ENCODE results near the gene ACR. TPM values are rescaled to one million over a fixed set of nuclear protein-coding genes. Genes with fewer than 3 reads are reported as not detected.

The ACR gene
- total RNA-seq (2014; rRNA removed; shearing (Covaris generic)): 0.07 TPM in 1 of 2 replicates, not detected in the other

DNA sequence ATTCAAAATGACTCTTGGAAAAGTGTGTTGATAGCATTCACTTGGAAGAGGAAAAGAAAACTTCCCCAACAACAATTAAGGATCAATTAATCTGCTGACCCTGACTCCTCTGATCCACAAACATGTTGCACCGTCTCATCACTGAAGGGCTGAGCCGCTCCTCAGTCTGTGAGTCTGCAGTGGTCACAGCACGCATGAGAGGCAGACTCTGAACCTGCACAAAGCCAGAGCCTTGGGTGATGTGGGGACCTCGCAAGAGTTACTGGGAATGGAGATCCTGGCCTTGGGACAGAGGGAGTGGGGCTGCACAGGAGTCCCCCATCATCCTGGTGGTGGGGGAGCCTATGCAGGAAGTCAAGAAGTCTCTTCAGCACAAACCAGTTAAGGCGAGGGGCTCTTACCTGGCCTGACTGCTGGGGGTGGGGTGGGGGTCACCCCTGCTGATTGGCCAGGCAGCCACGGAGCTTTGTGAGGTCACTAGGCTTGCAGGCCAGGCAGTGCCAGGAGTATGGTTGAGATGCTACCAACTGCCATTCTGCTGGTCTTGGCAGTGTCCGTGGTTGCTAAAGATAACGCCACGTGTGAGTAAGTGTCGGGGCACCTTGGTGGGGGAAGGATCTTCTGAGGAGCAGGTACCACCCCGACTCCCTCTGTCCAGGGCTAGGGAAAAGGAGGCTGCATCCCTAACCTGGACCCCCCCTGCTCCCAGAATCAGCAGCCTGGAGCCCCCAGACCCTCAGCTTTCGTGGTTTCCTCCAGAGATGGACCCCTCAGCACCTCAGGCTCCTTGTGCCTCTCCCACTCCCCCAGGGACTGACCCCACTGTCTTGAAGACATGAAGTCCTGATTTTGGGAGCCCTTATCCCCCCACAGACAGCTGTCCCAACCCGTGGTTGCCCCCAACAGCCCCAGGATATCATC lies at the start of gene ACR:
Gene ACR, plus strand, starts transcription at position 477 of the 921 bp plus-strand sequence. Its CDS starts 32 bp downstream, at position 509.
- H3K4me3 ChIP-seq (ENCODE audit: insufficient read depth, low read depth, low read length): no peak within 1 kb of the TSS
- DNase-seq: no peak
- H3K27me3 ChIP-seq (ENCODE audit: control insufficient read depth, insufficient read depth, low read length): peaks cover 11% of the 10 kb centered on the region
- H3K36me3 ChIP-seq (replicated peaks; ENCODE audit: control insufficient read depth, insufficient read depth, low read length): no peaks in the 10 kb centered on the region

DNA sequence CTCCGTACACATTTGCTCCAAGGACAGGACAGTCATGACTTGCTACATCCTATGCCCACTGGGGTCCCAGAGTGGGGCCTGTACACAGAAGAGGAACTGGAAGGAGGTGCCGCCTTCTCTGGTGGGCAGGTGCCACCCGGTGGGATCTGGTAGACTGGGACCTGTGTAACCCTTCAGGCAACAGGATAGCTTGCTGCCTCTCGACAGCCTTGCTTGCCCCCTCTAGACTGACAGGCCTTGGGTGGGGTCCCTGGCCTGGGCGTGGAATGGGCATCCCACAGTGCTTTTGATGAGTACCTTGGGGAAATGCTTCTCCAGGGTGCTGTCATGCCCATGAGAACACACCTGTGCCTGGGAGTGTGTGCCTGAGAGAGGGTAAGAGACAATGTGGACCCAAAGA lies 49.6 kb upstream of the ACR start:
- no peak overlapping the region for H3K4me3 ChIP-seq (ENCODE audit: insufficient read depth, low read depth, low read length)
- no peaks in the 10 kb centered on the region for H3K27me3 ChIP-seq (ENCODE audit: control insufficient read depth, insufficient read depth, low read length)
- H3K36me3 ChIP-seq (replicated peaks; ENCODE audit: control insufficient read depth, insufficient read depth, low read length): no peaks in the 10 kb centered on the region
- no peak for DNase-seq

DNA sequence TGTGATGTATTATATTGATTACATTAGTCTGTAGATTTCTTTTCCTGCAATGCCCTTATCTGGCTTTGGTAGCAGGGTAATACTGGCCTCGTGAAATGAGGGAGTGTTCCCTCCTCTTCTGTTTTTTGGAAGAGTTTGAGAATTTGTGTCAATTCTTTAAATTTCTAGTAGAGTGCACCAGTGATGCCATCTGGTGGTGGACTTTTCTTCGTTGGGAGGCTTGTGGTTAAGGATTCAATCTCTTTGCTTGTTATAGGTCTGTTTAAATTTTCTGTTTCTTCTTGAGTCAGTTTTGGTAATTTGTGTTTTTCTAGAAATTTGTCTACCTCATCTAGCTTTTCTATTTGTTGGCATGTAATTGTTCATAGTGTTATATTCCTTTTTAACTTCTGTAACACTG lies 46.5 kb upstream of the ACR start:
- Histone ChIP-seq H3K4me3 (ENCODE audit: insufficient read depth, low read depth, low read length) (no peak overlapping the region), H3K36me3 (replicated peaks; ENCODE audit: control insufficient read depth, insufficient read depth, low read length) (no peaks in the 10 kb centered on the region), H3K27me3 (ENCODE audit: control insufficient read depth, insufficient read depth, low read length) (peaks cover 1% of the 10 kb centered on the region; the same call in 1 of the 2 replicates)
- DNase-seq: peak; percentile 72

DNA sequence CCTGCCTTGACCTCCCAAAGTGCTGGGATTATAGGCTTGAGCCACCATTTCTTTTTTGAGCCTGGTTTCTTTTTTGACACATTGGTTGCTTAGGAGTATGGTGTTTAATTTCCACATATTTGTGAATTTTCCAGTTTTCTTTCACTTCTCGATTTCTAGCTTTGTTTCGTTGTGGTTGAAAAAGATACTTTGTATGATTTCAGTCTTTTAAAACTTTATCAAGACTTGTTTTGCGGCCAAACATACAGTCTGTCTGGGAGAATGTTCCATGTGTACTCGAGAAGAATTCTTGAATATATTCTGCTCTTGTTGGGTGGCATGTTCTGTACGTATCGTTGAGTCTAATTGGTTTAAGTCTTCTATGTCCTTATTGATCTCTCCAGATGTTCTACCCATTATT lies 44.5 kb upstream of the ACR start:
- H3K4me3 ChIP-seq (ENCODE audit: insufficient read depth, low read depth, low read length): no peak overlapping the region
- DNase-seq: no peak
- no peaks in the 10 kb centered on the region for H3K36me3 ChIP-seq (replicated peaks; ENCODE audit: control insufficient read depth, insufficient read depth, low read length)
- peaks cover 16% of the 10 kb centered on the region for H3K27me3 ChIP-seq (ENCODE audit: control insufficient read depth, insufficient read depth, low read length)

DNA sequence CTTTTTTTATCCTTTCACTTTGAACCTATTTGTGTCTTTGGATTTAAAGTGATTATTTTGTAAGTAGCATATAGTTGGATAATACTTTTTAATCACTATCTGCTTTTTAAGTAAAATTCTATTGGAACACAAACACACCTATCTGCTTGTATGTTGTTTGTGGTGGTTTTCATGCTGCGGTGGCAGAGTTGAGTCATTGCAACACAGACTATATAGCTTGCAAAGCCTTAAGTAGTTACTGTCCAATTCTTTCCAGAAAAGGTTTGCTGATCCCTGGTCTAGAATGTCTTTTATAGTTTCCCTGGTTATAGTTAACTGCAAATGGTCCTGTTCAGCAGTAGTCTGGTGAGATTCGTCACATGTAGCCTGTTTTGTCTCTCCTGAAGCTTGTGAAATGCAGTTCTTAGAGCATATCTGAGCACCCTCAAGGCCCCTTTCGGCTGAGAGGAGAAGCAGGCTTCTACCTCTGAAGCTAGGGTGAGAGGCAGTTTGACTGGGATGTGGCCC lies 43.9 kb upstream of the ACR start:
- DNase-seq: no peak
- Histone ChIP-seq H3K27me3 (ENCODE audit: control insufficient read depth, insufficient read depth, low read length) (peaks cover 21% of the 10 kb centered on the region), H3K4me3 (ENCODE audit: insufficient read depth, low read depth, low read length) (no peak overlapping the region), H3K36me3 (replicated peaks; ENCODE audit: control insufficient read depth, insufficient read depth, low read length) (no peaks in the 10 kb centered on the region)

DNA sequence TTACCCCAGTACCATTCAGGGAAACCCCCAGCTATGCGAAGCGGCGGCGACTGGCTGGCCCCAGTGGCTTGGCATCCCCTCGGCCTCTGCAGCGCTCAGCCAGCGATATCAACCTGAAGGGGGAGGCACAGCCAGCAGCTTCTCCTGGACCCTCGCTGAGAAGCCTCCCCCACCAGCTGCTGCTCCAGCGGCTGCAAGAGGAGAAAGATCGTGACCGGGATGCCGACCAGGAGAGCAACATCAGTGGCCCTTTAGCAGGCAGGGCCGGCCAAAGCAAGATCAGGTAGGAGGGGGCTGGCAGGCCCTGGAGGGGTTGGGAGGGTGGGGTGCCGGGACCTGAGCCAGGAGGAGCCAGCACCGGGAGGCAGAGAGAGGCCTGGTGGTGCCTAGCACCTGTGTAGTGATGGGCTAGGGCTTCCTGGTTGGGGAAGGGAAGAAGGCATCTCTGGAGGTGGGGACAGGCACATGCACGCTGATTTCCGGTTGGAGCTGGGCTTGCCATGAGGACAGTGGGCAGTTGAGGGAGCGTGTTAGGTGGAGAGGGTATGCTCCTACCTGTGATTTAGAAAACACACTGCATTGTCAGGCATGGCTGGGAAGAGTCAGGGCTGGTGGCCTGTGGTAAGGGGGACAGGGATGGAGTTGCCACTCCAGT lies 43.1 kb upstream of the ACR start:
- H3K4me3 ChIP-seq (ENCODE audit: insufficient read depth, low read depth, low read length): no peak overlapping the region
- DNase-seq: no peak
- no peaks in the 10 kb centered on the region for H3K36me3 ChIP-seq (replicated peaks; ENCODE audit: control insufficient read depth, insufficient read depth, low read length)
- peaks cover 21% of the 10 kb centered on the region for H3K27me3 ChIP-seq (ENCODE audit: control insufficient read depth, insufficient read depth, low read length)

DNA sequence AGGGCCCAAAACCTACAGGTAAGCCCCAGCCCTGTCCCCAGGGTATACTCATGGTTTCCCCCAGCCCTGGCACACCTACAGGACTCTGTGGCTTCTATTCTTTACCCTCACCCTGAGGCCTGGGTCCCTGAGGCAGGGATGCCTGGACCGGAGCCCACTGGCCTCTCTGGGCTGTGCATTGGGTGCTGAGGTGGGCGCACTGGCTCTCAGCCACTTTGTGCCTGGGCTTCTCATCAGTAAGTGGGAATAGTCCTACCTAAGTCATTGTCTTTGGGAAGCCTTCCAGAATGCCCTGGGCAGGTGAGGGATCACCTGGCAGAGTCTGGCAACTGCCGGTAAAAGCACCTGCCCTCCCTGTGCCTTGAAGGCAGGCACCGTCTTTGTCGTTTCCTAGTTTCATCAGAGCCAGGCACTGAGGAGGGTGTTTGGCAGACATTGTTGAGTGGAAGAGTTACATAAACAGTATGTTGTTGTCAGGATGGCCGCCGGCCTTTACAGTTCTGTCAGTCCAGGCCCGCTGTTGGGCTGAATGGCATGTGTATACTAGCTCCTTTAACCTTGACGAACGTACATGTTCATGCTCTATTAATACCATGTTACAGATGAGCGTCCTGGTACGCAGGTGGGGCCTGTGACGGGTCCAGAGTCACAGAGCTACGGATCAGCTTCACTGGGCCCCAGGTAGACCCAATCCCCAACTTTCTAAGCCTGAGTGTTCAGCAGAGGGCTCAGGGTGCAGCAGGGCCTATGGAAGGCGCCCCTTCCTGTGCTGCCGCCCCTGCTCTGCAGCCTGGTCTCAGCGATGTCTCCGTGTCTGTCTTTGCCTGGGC lies 42.4 kb upstream of the ACR start:
- Histone ChIP-seq H3K4me3 (ENCODE audit: insufficient read depth, low read depth, low read length) (no peak overlapping the region), H3K36me3 (replicated peaks; ENCODE audit: control insufficient read depth, insufficient read depth, low read length) (no peaks in the 10 kb centered on the region), H3K27me3 (ENCODE audit: control insufficient read depth, insufficient read depth, low read length) (peaks cover 21% of the 10 kb centered on the region)
- no peak for DNase-seq

DNA sequence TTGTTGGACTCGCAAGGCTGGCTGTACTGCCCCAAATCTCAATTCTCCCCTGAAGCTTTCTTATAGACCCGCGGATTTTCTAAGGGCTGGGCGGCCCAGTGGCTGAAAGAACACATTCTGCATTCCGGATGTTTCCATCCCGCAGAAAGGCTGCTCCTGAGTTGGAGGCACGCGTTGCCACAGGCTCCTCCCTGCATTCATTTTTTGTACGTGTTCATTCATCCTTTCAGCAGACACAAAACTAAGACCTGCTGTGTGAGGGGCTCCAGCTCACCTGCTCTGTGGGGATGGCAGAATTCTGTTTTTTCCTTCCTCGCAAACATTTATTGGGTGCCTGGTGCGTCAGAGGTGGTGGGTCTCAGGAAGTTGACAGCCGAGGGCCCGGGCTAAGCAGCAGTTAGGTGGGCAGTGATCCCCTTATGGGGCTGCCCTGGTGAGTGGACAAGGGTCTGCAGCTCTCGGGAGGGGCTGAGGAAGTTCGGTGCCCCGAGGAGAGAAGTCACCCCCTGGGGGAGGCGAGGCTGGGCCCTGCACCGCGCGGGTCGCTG lies 41.7 kb upstream of the ACR start:
- DNase-seq: no peak
- Histone ChIP-seq H3K27me3 (ENCODE audit: control insufficient read depth, insufficient read depth, low read length) (peaks cover 21% of the 10 kb centered on the region), H3K4me3 (ENCODE audit: insufficient read depth, low read depth, low read length) (no peak overlapping the region; the same call in 1 of the 2 replicates), H3K36me3 (replicated peaks; ENCODE audit: control insufficient read depth, insufficient read depth, low read length) (no peaks in the 10 kb centered on the region)

DNA sequence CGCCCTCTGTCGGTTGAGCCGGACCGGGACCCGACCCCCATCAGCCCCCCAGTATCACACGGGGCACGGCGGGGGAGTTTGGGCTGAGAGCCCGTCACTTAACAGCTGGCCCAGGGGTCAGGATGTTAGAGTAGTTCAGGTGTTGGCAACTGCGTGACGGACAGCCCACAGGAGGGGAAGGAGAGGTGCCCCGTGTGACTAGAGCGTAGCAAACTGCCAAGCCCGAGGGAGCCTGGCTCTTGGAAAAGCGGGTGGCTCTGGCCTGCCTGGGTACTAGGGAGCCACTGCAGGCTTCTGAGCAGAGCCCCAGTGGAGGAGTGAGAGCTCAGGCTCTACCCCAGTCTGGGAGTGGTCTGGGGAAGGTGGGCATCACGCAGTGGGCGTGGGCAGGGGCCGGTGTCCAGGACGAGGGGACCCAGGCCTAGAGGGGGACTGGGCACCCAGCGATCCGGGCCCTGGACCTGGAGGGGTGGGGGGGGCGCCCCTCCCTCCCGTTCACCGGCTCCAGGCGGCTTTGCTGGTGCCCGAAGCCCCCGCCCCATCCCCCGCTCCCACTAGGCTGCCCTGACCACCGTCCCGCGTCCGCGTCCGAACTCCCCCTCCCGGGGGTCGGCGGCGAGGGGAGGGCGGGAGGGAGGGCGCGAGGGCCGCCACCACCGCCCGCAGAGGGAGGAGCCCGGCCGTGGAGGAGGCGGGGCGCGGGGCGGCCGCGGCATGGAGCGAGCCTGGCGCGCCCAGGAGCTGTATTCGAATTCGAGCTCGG lies 41.0 kb upstream of the ACR start:
- H3K27me3 ChIP-seq (ENCODE audit: control insufficient read depth, insufficient read depth, low read length): peaks cover 21% of the 10 kb centered on the region
- no peaks in the 10 kb centered on the region for H3K36me3 ChIP-seq (replicated peaks; ENCODE audit: control insufficient read depth, insufficient read depth, low read length)
- DNase-seq: peak; percentile 98
- peak overlapping the region; percentile 43 for H3K4me3 ChIP-seq (ENCODE audit: insufficient read depth, low read depth, low read length)

DNA sequence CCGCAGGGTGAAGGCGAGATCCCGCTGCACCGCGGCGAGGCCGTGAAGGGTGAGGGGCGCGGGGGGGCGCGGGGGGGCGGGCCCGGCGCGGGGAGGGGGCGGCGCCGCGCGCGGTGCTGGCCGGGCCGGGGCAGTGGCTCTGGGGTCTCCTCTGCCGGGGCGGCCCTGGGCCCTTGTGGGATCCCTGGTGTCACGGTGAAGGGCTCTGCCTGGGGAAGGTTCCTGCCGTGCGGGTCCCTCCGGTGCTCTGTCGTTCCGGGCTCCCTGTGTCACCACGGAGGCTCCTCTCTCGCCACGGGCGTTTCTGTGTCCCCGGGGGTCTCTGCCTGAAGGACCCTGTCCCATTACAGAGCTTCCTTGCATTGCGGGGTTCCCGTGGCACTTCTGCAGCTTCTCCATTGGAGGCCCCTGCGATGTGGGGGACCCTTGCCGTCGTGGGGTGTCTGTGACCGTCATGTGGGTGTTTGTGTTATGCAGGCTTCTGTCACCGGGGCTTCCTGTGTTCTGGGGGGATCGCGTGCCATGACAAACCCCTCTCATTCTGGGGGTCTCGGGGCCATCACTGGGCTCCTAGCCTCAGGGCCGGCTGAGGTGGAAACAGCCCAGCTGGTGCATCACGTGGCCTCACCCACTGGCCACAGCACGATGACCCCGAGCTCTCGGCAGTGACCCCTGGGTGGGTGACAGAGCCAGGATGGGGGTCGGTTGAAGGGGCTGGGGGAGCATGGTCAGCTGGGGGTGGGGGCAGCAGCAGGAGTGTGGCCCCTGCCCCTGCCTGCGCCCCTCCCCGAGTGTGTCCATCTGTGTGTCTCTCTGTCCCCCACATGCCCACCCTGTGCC lies 40.1 kb upstream of the ACR start:
- peak; percentile 81 for DNase-seq
- peaks cover 21% of the 10 kb centered on the region for H3K27me3 ChIP-seq (ENCODE audit: control insufficient read depth, insufficient read depth, low read length)
- no peaks in the 10 kb centered on the region for H3K36me3 ChIP-seq (replicated peaks; ENCODE audit: control insufficient read depth, insufficient read depth, low read length)
- H3K4me3 ChIP-seq (ENCODE audit: insufficient read depth, low read depth, low read length): peak overlapping the region; percentile 34

DNA sequence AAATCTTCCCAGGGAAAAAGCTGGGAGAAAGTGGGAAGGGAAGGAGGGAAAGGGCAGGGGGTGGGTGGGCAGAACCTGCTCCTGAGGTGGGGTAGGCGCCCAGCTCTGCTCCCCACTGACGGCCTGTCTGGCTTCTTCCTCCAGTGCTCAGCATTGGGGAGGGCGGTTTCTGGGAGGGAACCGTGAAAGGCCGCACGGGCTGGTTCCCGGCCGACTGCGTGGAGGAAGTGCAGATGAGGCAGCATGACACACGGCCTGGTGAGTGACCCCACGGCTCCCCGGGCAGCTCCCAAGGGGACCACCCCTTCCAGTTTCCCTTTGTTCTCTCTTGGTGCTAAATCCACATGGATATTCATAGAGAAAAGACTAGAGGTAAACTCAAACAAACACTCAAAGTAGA lies 39.5 kb upstream of the ACR start:
- peaks cover 21% of the 10 kb centered on the region for H3K27me3 ChIP-seq (ENCODE audit: control insufficient read depth, insufficient read depth, low read length)
- no peaks in the 10 kb centered on the region for H3K36me3 ChIP-seq (replicated peaks; ENCODE audit: control insufficient read depth, insufficient read depth, low read length)
- DNase-seq: peak; percentile 65
- H3K4me3 ChIP-seq (ENCODE audit: insufficient read depth, low read depth, low read length): no peak overlapping the region

DNA sequence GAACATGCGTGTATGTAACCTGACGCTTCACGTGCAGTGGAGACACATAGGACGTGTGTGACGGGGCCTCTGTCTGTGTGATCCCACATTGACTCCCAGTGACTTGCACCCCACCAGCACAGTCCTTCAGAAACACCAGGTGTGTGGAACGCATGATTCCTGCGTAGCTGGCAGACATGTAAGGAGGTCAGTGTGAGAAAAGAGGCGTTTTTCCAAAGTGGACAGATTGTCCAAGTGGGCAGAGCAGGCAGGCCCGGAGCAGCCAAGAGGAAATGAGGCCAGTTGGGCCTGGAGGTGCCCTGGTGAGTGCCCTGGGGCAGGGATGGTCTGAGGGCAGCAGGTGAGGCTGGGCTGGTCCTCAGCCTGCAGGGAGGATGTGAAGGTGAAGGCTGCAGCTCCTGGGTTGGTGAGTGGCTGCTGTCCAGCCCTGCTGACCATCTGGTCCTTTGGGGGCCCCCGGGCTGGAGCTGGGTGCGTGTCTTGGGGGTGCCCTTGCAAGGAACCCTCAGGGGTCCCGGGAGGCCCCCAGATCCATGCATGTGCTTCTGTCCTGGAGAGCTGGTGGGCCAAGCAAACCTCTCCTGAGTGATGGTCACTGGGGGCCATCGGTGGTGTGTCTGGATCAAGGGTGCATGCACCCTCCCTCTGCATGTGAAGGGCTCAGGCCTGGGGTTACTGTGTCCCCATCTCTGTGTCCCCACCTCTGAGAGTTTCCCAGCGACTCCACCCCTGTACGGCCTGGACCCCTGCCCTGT lies 38.8 kb upstream of the ACR start:
- H3K36me3 ChIP-seq (replicated peaks; ENCODE audit: control insufficient read depth, insufficient read depth, low read length): no peaks in the 10 kb centered on the region
- no peak overlapping the region for H3K4me3 ChIP-seq (ENCODE audit: insufficient read depth, low read depth, low read length)
- H3K27me3 ChIP-seq (ENCODE audit: control insufficient read depth, insufficient read depth, low read length): peaks cover 21% of the 10 kb centered on the region
- DNase-seq: no peak
